ENCODE results near the gene MTFR2. TPM values are rescaled to one million over a fixed set of nuclear protein-coding genes. Genes with fewer than 3 reads are reported as not detected.

MTFR2 gene
- total and polyA plus RNA-seq, 2 of the 13 experiments (the other 11 are each of a cell fraction or from before 2014, with no cell fraction given), result 6.7 to 10.7 TPM

- TF ChIP-seq, protein P1, sequence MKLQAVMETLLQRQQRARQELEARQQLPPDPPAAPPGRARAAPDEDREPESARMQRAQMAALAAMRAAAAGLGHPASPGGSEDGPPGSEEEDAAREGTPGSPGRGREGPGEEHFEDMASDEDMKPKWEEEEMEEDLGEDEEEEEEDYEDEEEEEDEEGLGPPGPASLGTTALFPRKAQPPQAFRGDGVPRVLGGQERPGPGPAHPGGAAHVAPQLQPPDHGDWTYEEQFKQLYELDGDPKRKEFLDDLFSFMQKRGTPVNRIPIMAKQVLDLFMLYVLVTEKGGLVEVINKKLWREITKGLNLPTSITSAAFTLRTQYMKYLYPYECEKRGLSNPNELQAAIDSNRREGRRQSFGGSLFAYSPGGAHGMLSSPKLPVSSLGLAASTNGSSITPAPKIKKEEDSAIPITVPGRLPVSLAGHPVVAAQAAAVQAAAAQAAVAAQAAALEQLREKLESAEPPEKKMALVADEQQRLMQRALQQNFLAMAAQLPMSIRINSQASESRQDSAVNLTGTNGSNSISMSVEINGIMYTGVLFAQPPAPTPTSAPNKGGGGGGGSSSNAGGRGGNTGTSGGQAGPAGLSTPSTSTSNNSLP (IDR thresholded peaks at IDR 0.05; ENCODE audit: low read depth, low read length), result peak; percentile 87
- TF ChIP-seq EED (CRISPR knock-in tag; IDR thresholded peaks at IDR 0.05) (no peak), MXD3 (CRISPR knock-in tag; IDR thresholded peaks at IDR 0.05) (no peak), ZFAT (CRISPR knock-in tag; conservative IDR thresholded peaks at IDR 0.05) (no peak), ZNF101 (CRISPR knock-in tag; IDR thresholded peaks at IDR 0.05; ENCODE audit: borderline replicate concordance, low read depth) (no peak), ZNF124 (CRISPR knock-in tag; IDR thresholded peaks at IDR 0.05) (0 out of 2 replicates have a peak, but pooled peaks have one; percentile 61), YY1 (IDR thresholded peaks at IDR 0.05; ENCODE audit: insufficient read depth, insufficient replicate concordance, low read depth, low read length) (no peak), SIN3B (IDR thresholded peaks at IDR 0.05; ENCODE audit: low read length) (0 out of 2 replicates have a peak, but pooled peaks have one; percentile 44), ZNF251 (CRISPR knock-in tag; IDR thresholded peaks at IDR 0.05) (no peak), ZFP36 (IDR thresholded peaks at IDR 0.05; ENCODE audit: borderline replicate concordance, low read depth, low read length, partially characterized antibody) (no peak), ATAD3A (CRISPR knock-in tag; IDR thresholded peaks at IDR 0.05) (no peak), ZNF230 (CRISPR knock-in tag; IDR thresholded peaks at IDR 0.05) (no peak), HIVEP1 (CRISPR knock-in tag; IDR thresholded peaks at IDR 0.05) (no peak), PTBP1 (IDR thresholded peaks at IDR 0.05; ENCODE audit: low read depth, low read length, poor library complexity, severe bottlenecking) (no peak), HNF4A (CRISPR knock-in tag; IDR thresholded peaks at IDR 0.05) (0 out of 2 replicates have a peak, but pooled peaks have one; percentile 4), ZNF788 (CRISPR knock-in tag; IDR thresholded peaks at IDR 0.05; ENCODE audit: borderline replicate concordance) (no peak), TFDP2 (CRISPR knock-in tag; IDR thresholded peaks at IDR 0.05) (0 out of 2 replicates have a peak, but pooled peaks have one; percentile 30), STAT5B (CRISPR knock-in tag; IDR thresholded peaks at IDR 0.05) (no peak), JUNB (CRISPR knock-in tag; IDR thresholded peaks at IDR 0.05; ENCODE audit: borderline replicate concordance) (no peak), ATM (IDR thresholded peaks at IDR 0.05; ENCODE audit: borderline replicate concordance) (no peak), ELF4 (CRISPR knock-in tag; IDR thresholded peaks at IDR 0.05; ENCODE audit: borderline replicate concordance) (no peak), RORA (CRISPR knock-in tag; IDR thresholded peaks at IDR 0.05) (no peak), TCF7 (IDR thresholded peaks at IDR 0.05; ENCODE audit: low read depth) (no peak), DR1 (CRISPR knock-in tag; IDR thresholded peaks at IDR 0.05) (no peak)
- TF ChIP-seq, protein P2, sequence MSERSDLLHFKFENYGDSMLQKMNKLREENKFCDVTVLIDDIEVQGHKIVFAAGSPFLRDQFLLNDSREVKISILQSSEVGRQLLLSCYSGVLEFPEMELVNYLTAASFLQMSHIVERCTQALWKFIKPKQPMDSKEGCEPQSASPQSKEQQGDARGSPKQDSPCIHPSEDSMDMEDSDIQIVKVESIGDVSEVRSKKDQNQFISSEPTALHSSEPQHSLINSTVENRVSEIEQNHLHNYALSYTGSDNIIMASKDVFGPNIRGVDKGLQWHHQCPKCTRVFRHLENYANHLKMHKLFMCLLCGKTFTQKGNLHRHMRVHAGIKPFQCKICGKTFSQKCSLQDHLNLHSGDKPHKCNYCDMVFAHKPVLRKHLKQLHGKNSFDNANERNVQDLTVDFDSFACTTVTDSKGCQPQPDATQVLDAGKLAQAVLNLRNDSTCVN (CRISPR knock-in tag; IDR thresholded peaks at IDR 0.05; ENCODE audit: borderline replicate concordance), result no peak
- TF ChIP-seq, protein P3, sequence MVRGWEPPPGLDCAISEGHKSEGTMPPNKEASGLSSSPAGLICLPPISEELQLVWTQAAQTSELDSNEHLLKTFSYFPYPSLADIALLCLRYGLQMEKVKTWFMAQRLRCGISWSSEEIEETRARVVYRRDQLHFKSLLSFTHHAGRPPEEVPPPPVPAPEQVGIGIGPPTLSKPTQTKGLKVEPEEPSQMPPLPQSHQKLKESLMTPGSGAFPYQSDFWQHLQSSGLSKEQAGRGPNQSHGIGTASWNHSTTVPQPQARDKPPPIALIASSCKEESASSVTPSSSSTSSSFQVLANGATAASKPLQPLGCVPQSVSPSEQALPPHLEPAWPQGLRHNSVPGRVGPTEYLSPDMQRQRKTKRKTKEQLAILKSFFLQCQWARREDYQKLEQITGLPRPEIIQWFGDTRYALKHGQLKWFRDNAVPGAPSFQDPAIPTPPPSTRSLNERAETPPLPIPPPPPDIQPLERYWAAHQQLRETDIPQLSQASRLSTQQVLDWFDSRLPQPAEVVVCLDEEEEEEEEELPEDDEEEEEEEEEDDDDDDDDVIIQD (CRISPR knock-in tag; IDR thresholded peaks at IDR 0.05; ENCODE audit: low read depth), result no peak
Measured at GRCh38 chr6:136226027-136226673, 24.0 kb downstream of the MTFR2 start (continued).

All from HepG2 (cell line).